Middle frontal gyrus (tissue), 1 donor: ENCODE measurements around the gene ZNF322.

ENCODE experiments used
- DNase-seq: peaks from one replicate; pipeline ENCODE4 v3.0.0-alpha.2; 2015; ENCODE audit warnings: low spot score; ENCODE audit errors: extremely low spot score

The ZNF322 gene

GRCh38 chr6:26592649-26593048 lies 66.9 kb downstream of the ZNF322 start:
- DNase-seq, result no peak

- no peak for DNase-seq
Observed at GRCh38 chr6:26588965-26589364, 70.6 kb downstream of the ZNF322 start.
